DMS53 treated with DMSO at 0.1 percent for 48 hours (cell line): Measurements from ENCODE around the gene RNF4.
"Not testable (repeated sequence)": the region's sequence is repeated elsewhere in the genome, so short reads cannot be mapped to it uniquely, and the experiment has no call there.

Experiments used
- DNase-seq: peaks from one replicate; lab custom pipeline; 2025; ENCODE audit not compliant: unreplicated experiment; lab: John Stamatoyannopoulos, UW

The RNF4 gene

DNA sequence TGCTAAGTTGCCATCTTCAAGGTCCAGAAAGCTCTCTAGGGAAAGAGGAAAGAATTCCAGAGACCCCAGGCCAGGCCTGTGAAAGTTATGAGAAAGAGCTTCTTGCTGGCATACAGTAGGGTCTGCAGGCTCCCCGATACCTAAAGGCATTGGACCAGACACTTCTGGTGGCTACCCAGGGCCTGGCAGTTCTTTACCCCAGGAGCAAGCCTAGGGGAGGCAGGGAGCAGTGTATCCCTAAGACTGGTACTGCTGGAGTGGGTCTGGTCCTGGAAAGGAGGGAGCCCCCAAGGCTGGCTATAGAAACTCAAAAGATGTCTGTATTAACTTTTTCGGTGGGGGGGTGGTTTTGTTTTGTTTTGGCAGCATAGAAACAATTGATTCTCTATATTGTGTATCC is 47.7 kb downstream of the RNF4 start:
- no peak for DNase-seq

DNA sequence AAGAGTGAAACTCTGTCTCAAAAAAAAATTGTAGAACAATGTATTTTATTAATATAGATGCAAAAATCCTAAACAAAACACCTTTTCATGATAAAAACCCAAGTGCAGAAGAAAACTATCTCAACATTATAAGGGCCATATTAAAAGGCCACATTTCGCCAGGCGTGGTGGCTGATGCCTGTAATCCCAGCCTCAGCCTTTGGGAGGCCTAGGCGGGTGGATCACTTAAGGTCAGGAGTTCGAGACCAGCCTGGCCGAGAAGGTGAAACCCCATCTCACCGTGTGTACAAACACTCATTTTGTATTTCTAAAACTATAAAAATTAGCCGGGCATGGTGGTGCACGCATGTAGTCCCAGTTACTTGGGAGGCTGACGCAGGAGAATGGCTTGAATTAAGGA is 57.7 kb downstream of the RNF4 start:
- no peak for DNase-seq

DNA sequence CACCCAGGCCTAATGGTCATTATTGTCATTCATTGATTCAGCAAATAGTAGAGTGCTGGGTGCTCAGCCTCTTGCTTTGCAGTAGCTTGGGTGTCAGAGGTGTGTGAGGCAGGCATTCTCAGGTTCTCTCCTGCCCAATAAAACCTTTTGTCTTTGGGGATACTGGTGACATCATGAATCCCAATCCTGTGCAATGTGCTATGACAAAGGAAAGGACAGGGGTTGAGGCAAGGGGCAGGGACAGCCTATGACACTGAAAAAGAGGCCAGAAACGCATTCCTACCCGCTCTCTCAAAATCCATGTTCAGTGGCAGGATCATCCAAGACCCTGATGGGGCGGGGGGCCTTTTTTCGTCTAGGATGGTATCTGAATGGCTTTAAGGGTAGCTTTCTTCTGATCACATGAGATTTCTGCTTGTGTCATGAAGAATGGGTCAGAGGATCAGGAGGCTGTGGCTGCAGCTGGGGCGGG is 66.0 kb downstream of the RNF4 start:
- DNase-seq = no peak

DNA sequence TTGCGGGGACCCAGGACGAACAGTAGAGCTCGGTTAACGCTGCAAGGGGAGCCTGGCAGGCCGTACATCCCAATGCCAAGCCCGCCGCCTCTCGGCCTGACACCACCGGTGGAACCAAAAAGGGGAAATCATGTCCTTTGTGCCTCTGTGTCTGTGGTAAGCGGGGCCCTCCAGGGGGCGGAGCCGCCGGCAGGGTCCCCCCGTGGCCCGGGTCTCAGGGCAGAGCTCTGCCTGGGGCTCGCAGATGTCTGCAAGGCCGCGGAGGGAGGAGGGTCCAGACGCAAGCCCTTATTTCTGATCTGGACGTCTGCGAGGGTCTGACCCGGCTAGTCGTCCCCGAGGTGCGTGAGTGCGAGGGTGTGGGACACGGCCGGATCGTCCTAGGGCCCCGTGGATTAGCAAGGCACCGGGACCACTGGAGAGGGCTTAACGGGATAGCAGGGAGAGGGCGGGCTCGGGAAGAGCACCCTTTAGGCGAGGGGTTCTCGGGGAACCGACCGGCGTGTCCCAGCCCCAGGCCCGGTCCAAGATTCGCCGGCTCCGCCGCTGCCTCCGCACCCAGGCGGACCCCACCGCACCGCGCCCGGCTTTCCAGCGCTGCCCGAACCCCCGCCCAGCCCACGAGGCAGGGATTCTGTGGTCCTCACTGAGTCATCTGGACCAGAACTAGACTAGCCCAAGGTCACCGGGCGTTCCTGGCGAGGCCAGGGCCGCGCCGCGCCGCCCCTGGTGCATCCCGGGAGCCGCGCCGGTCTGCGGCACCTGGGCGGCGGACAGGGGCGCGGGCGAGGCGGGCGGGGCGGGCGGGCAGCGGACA is 66.7 kb downstream of the RNF4 start:
- DNase-seq = no peak

DNA sequence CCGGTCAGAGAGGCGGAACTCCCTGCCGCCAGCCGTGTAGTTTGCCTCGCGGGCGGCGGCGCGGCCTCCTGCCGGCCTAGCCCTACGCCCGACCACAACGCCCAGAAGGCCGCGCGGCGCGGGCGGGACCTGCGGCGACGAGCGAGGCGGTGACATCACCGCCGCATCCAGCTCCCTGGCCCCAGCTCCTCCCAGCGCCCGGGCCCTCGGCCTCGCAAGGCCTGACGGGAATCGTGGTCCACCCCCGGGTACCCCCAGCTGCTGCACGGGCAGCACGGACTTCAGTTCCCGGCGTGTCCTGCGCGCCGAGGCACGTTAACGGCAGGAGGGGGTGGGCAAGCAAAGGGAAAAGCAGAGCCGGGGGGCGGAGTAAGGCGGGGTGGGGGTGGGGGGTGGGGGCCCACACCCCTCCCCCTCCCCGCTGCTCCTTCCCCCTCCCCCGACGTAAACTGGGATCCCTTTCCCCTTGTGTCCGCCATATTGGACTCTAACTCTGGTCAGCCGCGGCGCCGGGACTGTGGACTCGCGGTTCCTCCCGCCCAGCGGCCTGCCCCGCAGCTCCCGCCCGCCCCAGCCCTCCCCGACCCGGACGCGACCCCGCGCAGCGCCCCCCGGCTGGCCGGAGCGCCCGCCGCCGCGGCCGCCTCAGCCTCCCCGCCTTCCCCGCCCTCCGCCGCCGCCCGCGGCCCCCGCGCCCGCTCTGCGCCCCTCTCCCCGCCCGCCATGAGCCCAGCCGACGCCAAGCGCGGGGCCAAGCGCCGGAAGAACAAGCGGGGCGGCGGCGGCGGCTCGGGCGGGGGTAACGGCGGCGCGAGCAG is 67.5 kb downstream of the RNF4 start, which contains the start of gene FAM193A:
Gene FAM193A (plus strand): TSS at position 455 of the 818 bp plus-strand sequence. CDS start 269 bp downstream, at position 724.
- peak; percentile 99 for DNase-seq

DNA sequence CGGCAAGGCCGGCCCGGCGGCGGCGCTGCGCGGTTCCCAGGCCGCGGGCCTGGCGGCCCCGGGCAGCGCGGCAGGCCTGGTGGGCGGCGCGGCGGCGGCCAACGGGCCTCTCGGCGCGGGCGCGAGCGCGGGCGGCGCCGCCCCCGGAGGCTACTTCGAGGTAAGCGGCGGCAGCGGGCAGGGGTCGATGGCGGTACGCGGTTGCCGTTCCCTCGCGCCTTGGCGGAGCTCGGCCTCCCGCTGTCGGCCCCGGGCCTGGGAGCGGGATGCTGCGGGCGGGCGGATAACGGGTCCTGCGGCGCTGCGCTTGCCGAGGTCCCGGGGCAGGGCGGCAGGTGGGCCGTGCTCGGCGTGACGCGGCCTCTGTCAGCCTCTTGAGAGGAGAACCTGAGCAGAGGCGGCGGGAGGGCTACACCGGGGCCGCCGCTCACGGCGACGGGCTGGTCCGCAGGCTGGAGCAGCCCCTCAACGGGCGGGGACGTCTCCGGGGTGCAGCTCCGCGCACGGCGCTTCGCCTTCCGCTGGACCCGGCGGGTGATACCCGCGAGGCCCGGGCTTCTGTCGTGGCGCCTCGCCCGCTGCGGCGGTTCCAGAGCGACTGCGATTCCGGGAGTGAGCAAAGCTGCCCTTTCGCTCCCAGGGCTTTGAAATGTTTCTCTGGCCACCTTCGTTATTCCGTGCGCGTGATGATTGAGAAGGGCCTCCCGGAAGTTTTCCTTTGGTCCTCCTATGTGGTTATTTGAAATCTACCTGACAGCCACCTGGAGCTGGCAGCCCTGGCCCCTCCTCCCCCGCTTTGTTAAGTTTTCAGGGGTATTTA is 68.3 kb downstream of the RNF4 start:
- peak; percentile 71 for DNase-seq

DNA sequence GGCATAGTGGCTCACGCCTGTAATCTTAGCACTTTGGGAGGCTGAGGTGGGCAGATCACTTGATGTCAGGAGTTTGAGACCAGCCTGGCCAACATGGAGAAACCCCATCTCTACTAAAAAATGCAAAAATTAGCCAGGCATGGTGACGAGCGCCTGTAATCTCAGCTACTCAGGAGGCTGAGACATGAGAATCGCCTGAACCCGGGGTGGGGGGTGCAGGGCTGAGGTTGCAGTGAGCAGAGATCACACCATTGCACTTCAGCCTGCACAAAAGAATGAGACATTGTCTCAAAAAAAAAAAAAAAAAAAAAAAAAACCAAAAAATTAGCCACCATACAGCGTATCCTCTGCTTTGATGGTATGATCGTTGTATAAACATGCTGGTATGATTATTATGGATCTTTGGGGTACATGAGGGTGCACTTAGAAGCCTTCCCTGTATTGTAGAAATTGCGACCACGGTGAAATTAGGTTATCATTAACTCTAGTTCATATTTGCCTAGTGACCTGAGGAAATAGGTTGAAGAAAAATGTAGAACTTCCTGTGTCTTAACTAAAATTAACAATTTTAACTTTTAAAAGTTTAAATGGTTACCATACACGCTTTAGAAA is 74.8 kb downstream of the RNF4 start:
- DNase-seq = not testable (repeated sequence)

DNA sequence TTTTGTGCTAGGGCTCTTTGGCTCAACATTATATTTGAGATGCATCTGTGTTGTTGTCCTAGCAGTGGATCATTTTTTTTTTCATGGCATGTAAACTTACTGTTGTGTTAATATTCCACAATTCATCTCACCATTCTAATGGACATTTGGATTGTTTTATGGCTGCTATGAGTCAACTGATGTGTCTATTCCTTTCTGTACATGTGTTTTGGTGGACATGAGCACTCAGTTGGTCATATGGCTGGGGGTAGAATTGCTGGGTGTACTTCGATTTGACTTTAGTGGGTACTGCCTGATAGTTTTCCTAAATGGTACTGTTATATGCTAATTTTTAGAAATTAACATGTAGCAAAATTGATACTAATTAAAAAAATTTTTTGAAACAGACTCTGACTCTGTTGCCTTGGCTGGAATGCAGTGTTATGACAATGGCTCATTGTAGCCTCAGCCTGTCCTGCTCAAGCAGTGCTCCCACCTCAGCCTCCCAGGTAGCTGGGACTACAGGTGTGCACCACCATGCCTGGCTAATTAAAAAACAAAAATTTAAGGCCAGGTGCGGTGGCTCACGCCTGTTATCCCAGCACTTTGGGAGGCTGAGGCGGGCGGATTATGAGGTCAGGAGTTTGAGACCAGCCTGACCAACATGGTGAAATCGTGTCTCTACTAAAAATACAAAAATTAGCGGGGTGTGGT is 76.6 kb downstream of the RNF4 start:
- DNase-seq = no peak

DNA sequence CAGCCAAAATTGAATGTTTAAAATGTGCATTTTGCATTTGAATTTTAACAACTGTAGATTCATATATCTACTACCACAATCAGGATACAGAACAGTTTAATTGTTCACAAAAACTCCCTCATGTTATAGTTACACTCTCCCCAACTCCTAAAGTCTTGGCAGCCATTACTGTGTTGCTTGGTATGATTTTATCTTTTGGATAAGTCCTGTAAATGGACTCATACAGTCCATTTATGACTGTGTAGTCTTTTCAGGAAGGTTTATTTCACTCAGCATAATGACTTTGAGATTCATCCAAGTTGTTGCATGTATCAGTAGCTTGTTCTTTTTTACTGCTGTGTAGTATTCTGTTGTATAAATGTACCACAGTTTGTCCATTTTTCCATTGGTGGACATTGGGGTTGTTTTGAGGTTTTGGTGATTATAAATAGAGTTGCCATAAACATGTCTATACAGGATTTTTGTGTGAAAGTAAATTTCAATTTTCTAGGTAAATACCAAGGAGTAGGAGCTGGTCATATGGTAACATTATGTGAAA is 77.4 kb downstream of the RNF4 start:
- DNase-seq = no peak

DNA sequence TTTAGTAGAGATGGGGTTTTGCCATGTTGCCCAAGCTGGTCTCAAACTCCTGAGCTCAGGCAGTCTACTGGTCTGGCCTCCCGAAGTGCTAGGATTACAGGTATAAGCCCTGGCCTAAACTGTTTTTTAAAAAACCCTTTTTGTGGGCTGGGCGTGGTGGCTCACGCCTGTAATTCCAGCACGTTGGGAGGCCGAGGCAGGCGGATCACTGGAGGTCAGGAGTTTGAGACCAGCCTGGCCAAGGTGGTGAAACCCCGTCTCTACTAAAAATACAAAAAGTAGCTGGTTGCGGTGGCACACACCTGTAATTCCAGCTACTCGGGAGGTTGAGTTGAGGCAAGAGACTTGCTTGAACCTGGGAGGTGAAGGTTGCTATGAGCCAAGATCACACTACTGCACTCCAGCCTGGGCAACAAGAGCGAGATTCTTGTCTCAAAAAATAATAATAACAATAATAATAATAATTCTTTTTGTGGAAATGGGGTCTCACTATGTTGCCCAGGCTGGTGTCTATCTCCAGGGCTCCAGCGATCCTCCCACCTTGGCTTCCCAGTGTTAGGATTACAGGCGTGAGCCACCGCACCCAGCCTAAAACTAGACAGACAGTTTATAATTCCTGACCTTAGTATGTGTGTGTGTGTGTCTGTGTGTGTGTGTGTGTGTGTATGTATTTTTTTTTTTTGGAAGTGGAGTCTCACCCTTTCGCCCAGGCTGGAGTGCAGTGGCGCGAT is 78.2 kb downstream of the RNF4 start:
- not testable (repeated sequence) for DNase-seq

DNA sequence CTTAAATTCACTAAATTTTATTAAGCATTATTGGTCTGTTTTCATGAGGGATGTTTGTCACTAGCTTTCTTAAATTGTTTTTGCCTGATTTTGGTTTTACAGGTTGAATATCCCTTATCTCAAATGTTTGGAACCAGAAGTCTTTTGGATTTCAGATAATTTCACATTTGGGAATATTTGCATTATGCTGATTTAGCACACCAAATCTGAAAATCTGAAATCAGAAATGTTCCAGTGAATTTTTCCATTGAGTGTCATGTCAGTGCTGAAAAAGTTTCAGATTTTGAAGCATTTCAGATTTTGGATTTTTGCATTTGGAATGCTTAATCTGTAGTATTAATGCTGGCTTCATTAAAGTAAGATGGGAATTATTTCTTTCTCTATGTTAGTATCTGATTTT is 82.2 kb downstream of the RNF4 start:
- no peak for DNase-seq

DNA sequence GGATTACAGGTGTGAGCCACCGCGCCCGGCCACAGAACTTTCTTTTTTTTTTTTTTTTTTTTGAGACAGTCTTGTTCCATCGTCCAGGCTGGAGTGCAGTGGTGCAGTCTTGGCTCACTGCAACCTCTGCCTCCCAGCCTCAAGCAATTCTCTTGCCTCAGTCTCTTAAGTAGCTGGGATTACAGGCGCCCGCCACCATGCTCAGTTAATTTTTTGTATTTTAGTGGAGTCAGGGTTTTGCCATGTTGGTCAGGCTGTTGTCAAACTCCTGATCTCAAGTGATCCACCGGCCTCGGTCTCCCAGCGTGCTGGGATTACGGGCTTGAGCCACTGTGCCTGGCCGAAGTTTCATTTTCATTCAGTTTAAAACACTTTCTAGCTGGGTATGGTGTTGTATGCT is 83.9 kb downstream of the RNF4 start:
- no peak for DNase-seq

DNA sequence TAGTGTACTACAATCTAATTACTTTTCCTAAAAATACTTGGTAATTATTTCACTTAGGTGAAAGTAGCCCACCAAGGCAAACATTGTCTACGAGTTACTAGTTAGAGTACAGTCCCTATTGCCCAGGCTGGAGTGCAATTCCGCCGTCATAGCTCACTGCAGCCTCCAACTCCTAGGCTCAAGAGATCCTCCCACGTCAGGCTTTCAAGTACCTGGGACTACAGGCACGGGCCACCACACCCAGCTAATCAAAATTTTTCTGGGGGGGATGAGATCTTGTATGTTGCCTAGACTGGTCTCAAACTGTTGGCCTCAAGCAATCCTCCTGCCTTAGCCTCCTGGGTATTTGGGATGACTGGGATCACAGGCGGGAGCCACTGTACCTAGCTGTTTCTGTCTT is 89.4 kb downstream of the RNF4 start:
- DNase-seq = no peak

DNA sequence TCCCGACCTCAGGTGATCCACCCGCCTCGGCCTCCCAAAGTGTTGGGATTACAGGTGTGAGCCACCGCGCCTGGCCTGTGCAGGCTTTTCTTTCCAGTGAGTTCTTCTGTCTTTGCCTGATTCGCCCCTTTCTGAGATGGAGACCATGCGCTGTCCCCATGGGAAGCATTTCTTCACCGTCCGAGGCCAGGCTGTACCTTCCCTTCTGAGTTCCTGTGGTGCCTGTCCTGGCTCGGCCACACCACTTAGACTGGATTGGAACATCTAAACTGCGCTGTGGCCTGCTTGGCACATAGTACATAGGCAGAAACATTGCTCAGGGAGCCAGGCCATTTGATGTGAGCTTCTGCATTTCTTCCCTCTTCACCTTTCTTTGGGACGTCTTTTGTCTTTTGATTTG is 91.3 kb downstream of the RNF4 start:
- no peak for DNase-seq
